ENCODE results near the gene SLC44A1. TPM values are rescaled to one million over a fixed set of nuclear protein-coding genes. Genes with fewer than 3 reads are reported as not detected.

SLC44A1 gene
- total RNA-seq, 1 donor, result 47.8 TPM

DNA sequence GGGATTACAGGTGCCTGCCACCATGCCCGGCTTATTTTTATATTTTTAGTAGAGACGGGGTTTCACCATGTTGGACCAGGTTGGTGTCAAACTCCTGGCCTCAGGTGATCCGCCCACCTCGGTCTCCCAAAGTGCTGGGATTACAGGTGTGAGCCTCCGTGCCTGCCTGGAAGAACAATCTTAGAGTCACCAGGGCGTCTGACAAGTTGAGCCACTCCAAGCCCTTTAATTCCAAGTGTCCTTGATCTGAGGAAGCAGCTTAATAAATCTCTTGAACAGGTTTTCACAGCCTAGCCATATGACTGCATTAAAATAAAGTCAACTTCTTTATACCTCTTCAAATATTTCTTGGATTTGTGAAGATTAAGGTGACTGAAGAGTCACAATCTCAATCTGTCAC lies 31.5 kb downstream of the SLC44A1 start:
- no peaks in the 10 kb centered on the region for H3K9me3 ChIP-seq (ENCODE audit: low read depth, low read length)
- TF ChIP-seq, protein P1, sequence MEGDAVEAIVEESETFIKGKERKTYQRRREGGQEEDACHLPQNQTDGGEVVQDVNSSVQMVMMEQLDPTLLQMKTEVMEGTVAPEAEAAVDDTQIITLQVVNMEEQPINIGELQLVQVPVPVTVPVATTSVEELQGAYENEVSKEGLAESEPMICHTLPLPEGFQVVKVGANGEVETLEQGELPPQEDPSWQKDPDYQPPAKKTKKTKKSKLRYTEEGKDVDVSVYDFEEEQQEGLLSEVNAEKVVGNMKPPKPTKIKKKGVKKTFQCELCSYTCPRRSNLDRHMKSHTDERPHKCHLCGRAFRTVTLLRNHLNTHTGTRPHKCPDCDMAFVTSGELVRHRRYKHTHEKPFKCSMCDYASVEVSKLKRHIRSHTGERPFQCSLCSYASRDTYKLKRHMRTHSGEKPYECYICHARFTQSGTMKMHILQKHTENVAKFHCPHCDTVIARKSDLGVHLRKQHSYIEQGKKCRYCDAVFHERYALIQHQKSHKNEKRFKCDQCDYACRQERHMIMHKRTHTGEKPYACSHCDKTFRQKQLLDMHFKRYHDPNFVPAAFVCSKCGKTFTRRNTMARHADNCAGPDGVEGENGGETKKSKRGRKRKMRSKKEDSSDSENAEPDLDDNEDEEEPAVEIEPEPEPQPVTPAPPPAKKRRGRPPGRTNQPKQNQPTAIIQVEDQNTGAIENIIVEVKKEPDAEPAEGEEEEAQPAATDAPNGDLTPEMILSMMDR (IDR thresholded peaks at IDR 0.05; ENCODE audit: extremely low read depth, low read depth, low read length), result no peak
- H3K27ac ChIP-seq (ENCODE audit: low read depth, low read length), result no peak overlapping the region
- H3K4me3 ChIP-seq (ENCODE audit: insufficient read depth, low read length), result no peak overlapping the region
- no peaks in the 10 kb centered on the region for H3K36me3 ChIP-seq (ENCODE audit: insufficient read depth, low read length)
- no peak for DNase-seq (ENCODE audit: insufficient read length, low spot score, missing footprints)
- H3K27me3 ChIP-seq (ENCODE audit: insufficient read depth, low read length), result no peaks in the 10 kb centered on the region
- H3K79me2 ChIP-seq (ENCODE audit: insufficient read depth, low read length), result peaks cover 21% of the 10 kb centered on the region
- peaks cover 4% of the 10 kb centered on the region for H3K4me1 ChIP-seq (ENCODE audit: insufficient read depth, low read length)
- H4K20me1 ChIP-seq (ENCODE audit: insufficient read depth, low read length), result no peaks in the 10 kb centered on the region
- H3K4me2 ChIP-seq (ENCODE audit: insufficient read depth, low read length), result no peak overlapping the region
- H2AFZ ChIP-seq (ENCODE audit: low read length), result no peak overlapping the region

DNA sequence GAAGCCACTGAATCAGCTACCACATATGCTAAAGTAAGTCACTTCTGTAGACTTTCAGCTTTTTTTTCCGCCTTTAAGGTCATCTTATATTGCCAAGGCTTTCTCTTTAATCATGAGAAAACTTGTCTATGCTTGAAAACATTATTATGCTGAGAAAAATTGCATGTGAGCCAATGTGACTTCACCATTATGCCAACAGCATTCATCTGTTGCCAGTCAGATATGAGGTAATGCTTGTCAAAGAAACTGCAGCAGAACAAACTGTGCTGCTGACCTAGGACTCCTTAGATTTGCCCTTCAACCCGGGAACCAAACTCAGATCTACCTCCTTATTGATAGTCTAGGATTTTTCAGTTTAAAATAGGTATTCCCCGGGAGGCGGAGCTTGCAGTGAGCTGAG lies 34.3 kb downstream of the SLC44A1 start:
- H3K79me2 ChIP-seq (ENCODE audit: insufficient read depth, low read length), result peaks cover 18% of the 10 kb centered on the region

DNA sequence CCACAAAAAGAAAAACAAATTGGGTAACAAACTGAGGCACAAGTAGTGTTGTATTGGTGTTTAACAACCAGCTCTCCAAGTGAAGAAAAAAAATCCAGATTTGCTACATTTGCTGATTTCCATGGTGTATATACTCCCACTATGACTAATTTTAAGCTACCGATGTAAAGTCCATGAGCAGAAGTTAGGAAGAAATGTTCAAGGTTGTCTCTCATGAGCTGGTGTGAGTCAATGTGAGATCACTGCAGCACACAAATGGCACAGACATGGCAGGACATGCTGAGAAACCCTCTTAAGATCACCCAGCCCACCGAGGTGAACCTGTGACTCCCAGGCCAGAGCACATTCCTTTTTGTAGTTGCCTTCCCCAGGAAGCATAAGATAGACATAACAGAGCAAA lies 36.2 kb downstream of the SLC44A1 start:
- no peak for DNase-seq (ENCODE audit: insufficient read length, low spot score, missing footprints)
- Histone ChIP-seq H3K36me3 (ENCODE audit: insufficient read depth, low read length) (no peaks in the 10 kb centered on the region), H3K27ac (ENCODE audit: low read depth, low read length) (no peak overlapping the region), H3K4me2 (ENCODE audit: insufficient read depth, low read length) (no peak overlapping the region), H2AFZ (ENCODE audit: low read length) (no peak overlapping the region), H3K4me1 (ENCODE audit: insufficient read depth, low read length) (peaks cover 9% of the 10 kb centered on the region), H3K27me3 (ENCODE audit: insufficient read depth, low read length) (no peaks in the 10 kb centered on the region), H4K20me1 (ENCODE audit: insufficient read depth, low read length) (no peaks in the 10 kb centered on the region), H3K4me3 (ENCODE audit: insufficient read depth, low read length) (no peak overlapping the region), H3K9me3 (ENCODE audit: low read depth, low read length) (no peaks in the 10 kb centered on the region), H3K79me2 (ENCODE audit: insufficient read depth, low read length) (peaks cover 20% of the 10 kb centered on the region)
- TF ChIP-seq, protein P1 (IDR thresholded peaks at IDR 0.05; ENCODE audit: extremely low read depth, low read depth, low read length), result no peak

More for the DNA sequence above, 34.3 kb downstream of the SLC44A1 start:
- peaks cover 9% of the 10 kb centered on the region for H3K4me1 ChIP-seq (ENCODE audit: insufficient read depth, low read length)
- no peak overlapping the region for H3K27ac ChIP-seq (ENCODE audit: low read depth, low read length)
- H3K27me3 ChIP-seq (ENCODE audit: insufficient read depth, low read length), result no peaks in the 10 kb centered on the region
- H3K4me2 ChIP-seq (ENCODE audit: insufficient read depth, low read length), result no peak overlapping the region
- no peaks in the 10 kb centered on the region for H3K36me3 ChIP-seq (ENCODE audit: insufficient read depth, low read length)
- no peak overlapping the region for H2AFZ ChIP-seq (ENCODE audit: low read length)
- H4K20me1 ChIP-seq (ENCODE audit: insufficient read depth, low read length), result no peaks in the 10 kb centered on the region
- H3K4me3 ChIP-seq (ENCODE audit: insufficient read depth, low read length), result no peak overlapping the region
- H3K9me3 ChIP-seq (ENCODE audit: low read depth, low read length), result no peaks in the 10 kb centered on the region
- no peak for DNase-seq (ENCODE audit: insufficient read length, low spot score, missing footprints)
- TF ChIP-seq, protein P1 (IDR thresholded peaks at IDR 0.05; ENCODE audit: extremely low read depth, low read depth, low read length), result no peak

DNA sequence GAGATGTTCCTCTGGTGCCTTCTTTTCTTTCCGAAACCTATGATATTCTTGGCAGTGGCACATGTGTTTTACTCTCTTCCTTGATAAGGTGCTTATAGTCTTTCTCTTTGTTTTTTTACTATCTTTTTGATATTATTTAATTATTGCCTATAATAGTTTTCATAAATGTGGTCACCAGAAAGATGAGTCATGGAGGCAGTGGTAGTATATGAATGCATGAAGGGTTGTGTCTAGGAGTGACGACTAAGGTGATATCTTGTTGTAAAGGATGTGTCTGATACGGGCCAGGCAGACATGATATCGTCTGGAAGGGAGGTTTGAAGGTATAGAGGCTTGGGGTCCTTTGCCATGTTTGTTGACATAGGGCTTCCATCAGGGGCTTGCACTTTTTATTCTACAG lies 36.8 kb downstream of the SLC44A1 start:
- Histone ChIP-seq H3K9me3 (ENCODE audit: low read depth, low read length) (no peaks in the 10 kb centered on the region), H4K20me1 (ENCODE audit: insufficient read depth, low read length) (no peaks in the 10 kb centered on the region), H3K4me3 (ENCODE audit: insufficient read depth, low read length) (no peak overlapping the region), H3K79me2 (ENCODE audit: insufficient read depth, low read length) (peaks cover 19% of the 10 kb centered on the region), H3K27ac (ENCODE audit: low read depth, low read length) (no peak overlapping the region), H3K27me3 (ENCODE audit: insufficient read depth, low read length) (no peaks in the 10 kb centered on the region), H3K36me3 (ENCODE audit: insufficient read depth, low read length) (no peaks in the 10 kb centered on the region), H2AFZ (ENCODE audit: low read length) (no peak overlapping the region), H3K4me2 (ENCODE audit: insufficient read depth, low read length) (no peak overlapping the region), H3K4me1 (ENCODE audit: insufficient read depth, low read length) (peaks cover 9% of the 10 kb centered on the region)
- no peak for DNase-seq (ENCODE audit: insufficient read length, low spot score, missing footprints)
- TF ChIP-seq, protein P1 (IDR thresholded peaks at IDR 0.05; ENCODE audit: extremely low read depth, low read depth, low read length), result no peak
